ENCODE results near the gene TMEM63C.

DNA sequence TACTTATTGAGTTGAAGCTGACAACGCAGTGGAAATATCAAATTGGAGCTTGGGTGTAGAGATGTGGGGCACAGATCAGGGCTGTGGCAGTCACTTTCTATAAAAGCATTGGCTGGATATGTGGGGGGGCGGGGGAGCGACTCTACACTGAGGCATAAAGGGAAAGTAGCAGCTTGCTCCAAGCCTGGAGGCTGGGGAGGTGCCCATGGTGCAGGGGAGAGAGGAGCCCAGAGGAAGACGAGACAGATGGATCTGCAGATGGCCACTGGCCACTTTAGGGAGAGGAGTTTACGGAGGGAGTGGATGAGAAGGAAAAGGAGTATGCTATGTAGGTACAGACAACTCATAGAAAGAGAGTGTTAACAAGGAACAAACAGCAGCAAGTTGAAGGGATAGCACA is 102.9 kb downstream of the TMEM63C start:
- no peak for TF ChIP-seq CTCF (IDR thresholded peaks at IDR 0.05; ENCODE audit: poor library complexity)
- TF ChIP-seq EZH2 (IDR thresholded peaks at IDR 0.05; ENCODE audit: borderline replicate concordance): no peak

Data from hepatocyte (in vitro differentiated cells).